Stromal cell of bone marrow (primary cell): ENCODE measurements around the gene DCAF17.
"Not testable (repeated sequence)": the region's sequence is repeated elsewhere in the genome, so short reads cannot be mapped to it uniquely, and the experiment has no call there.

Experiments used
- DNase-seq: peaks from one replicate; pipeline ENCODE4 v3.0.0-alpha.2; 2012; ENCODE audit warnings: low read depth

The DCAF17 gene

GRCh38 chr2:171515672-171516298 is 81.8 kb downstream of the DCAF17 start:
- DNase-seq: peak; percentile 79

- no peak for DNase-seq
These were observed 82.8 kb downstream of the DCAF17 start for GRCh38 chr2:171516793-171517192.

GRCh38 chr2:171520471-171520870 is 86.4 kb downstream of the DCAF17 start:
- DNase-seq: no peak

GRCh38 chr2:171521361-171522051 is 87.5 kb downstream of the DCAF17 start:
- no peak for DNase-seq

- DNase-seq: peak; percentile 81
These were observed 88.2 kb downstream of the DCAF17 start, which contains the start of gene CYBRD1 for GRCh38 chr2:171522052-171522787. Gene CYBRD1 (plus strand): TSS chr2:171522474. CDS start chr2:171522546, 72 bp downstream.

- no peak for DNase-seq
These were observed 88.7 kb downstream of the DCAF17 start for GRCh38 chr2:171522788-171523087.

GRCh38 chr2:171523088-171524017 is 89.3 kb downstream of the DCAF17 start:
- peak; percentile 61 for DNase-seq

GRCh38 chr2:171524018-171524401 is 90.0 kb downstream of the DCAF17 start:
- DNase-seq: no peak

GRCh38 chr2:171529914-171530313 is 95.9 kb downstream of the DCAF17 start:
- no peak for DNase-seq

- DNase-seq: no peak
These were observed 96.4 kb downstream of the DCAF17 start for GRCh38 chr2:171530378-171530777.

GRCh38 chr2:171530859-171531258 is 96.8 kb downstream of the DCAF17 start:
- not testable (repeated sequence) for DNase-seq

GRCh38 chr2:171531291-171531690 is 97.3 kb downstream of the DCAF17 start:
- DNase-seq: peak; percentile 78

GRCh38 chr2:171531836-171532450 is 97.9 kb downstream of the DCAF17 start:
- DNase-seq: no peak

- no peak for DNase-seq
These were observed 99.3 kb downstream of the DCAF17 start for GRCh38 chr2:171533331-171533730.
